HG02623 (cell line): ENCODE measurements around the gene TRIM62.

Experiments
- ATAC-seq: cut with Tn5 transposase; IDR thresholded peaks from one replicate; pipeline ENCODE4 v1.9.1; 2021; ENCODE audit warnings: moderate library complexity; ENCODE audit not compliant: unreplicated experiment

The TRIM62 gene

GRCh38 chr1:33181921-33182341 is at the start of gene TRIM62:
Gene TRIM62, minus strand, starts transcription at chr1:33182043. Its CDS starts 611 bp downstream, at chr1:33181432.
- peak; percentile 46 for ATAC-seq

DNA sequence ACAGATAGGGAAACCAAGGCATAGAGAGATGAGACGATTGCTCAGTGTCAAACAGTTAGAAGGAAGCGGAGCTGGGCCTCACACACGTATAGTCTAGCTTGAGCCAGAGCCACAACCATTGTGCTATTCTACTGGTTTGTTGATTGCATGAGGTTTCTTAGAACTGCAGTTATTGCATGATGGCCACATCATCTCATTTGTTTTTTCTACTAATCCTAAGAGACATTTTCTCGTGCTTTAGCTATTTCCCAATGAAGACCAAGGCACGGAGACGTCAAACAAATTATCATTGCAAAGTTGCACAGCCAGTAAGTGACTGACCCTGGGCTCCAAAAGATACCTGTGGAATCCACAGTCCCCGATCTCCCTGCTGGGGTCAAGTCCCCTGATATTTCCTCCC is 49.3 kb upstream of the TRIM62 start:
- ATAC-seq, result no peak

GRCh38 chr1:33228935-33229487 is 47.2 kb upstream of the TRIM62 start:
- no peak for ATAC-seq

GRCh38 chr1:33225586-33225985 is 43.7 kb upstream of the TRIM62 start:
- ATAC-seq, result no peak

DNA sequence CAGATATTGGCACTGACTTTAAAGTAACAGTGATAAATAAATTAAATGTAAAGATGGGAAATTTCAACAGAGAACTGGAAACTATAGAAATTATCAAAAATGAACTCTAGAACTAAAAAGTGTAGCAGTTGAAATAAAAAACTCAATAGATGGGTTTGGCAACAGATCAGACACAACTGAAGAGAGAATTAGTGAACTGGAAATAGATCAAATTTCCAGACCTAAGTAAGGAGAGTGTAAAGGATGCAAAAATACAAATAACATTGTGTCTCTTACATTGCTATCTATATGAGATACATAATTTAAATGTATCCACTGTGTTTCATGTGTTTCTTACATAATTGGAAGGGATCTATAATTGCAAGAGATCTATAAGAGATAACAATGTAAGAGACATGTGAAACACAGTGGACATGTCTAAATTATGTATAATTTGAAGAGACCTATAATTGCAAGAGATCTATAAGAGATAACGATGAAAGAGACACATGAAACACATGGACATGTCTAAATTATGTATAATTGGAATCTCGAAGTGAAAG is 42.4 kb upstream of the TRIM62 start:
- no peak for ATAC-seq

GRCh38 chr1:33222381-33222780 is 40.5 kb upstream of the TRIM62 start:
- ATAC-seq, result no peak

- no peak for ATAC-seq
These were observed 39.5 kb upstream of the TRIM62 start for GRCh38 chr1:33221385-33221758.

DNA sequence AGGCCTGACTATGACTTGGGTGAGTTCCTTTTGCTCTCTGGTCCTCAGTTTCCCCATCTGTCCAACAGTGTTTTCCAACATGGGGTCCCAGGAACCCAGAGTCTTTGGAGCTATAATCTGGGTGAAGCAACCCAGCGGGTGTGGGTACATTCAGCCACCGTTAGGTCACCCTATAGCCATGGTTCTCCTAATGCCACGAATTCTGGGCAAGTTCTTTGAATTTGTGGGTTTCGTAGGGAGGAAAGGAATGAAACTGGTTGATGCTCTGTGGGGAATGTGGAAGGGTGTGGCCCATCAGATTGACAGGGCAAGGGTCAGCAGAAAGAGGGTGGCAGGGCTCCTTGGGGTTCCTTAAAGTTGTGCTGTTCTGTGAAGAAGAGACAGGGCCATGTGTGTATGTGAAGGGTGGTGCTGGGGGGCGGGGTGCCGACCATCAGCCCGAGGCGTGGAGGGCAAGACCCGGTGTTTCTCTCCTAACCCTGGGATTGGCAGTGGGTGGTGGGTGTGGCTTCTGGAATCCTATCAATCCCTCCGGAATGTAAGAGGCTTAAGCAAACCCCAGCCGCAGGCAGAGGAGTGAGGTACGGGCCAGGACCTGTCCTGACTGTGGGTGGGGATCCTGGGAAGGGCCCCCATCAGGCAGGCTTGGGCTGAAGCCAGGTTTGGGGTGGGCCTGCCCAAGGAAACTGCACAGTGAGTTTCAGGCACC is 39.0 kb upstream of the TRIM62 start:
- ATAC-seq, result no peak

- ATAC-seq, result no peak
These were observed 38.2 kb upstream of the TRIM62 start for GRCh38 chr1:33219886-33220661.

DNA sequence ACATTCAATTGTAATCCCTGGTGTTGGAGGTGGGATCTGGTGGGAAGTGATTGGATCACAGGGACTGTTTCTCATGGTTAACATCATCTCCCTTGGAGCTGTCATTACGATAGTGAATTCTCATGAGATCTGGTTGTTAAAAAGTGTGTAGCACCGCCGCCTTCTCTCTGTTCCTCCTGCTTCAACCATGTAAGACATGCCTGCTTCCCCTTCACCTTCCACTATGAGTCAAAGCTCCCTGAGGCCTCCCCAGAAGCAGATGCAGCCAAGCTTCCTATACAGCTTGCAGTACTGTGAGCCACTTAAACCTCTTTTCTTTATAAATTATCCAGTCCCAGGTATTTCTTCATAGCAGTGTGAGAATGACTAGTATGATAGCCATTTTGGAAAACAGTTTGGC is 30.1 kb upstream of the TRIM62 start:
- ATAC-seq, result no peak

GRCh38 chr1:33206340-33206739 is 24.5 kb upstream of the TRIM62 start:
- ATAC-seq, result no peak

DNA sequence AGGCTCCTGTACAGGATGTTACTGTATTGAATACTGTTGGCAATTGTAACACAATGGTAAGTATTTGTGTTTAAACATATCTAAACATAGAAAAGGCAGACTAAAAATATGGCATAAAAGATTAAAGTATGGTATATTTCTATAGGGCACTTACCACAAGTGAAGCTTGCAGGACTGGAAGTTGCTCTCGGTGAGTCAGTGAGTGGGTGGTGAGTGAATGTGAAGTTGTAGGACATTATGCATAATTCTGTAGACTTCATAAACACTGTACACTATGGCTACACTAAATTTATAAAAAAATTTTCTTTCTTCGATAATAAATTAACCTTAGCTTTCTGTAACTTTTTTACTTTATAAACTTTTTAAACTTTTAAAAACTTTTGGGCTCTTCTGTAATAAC is 13.7 kb upstream of the TRIM62 start:
- no peak for ATAC-seq

DNA sequence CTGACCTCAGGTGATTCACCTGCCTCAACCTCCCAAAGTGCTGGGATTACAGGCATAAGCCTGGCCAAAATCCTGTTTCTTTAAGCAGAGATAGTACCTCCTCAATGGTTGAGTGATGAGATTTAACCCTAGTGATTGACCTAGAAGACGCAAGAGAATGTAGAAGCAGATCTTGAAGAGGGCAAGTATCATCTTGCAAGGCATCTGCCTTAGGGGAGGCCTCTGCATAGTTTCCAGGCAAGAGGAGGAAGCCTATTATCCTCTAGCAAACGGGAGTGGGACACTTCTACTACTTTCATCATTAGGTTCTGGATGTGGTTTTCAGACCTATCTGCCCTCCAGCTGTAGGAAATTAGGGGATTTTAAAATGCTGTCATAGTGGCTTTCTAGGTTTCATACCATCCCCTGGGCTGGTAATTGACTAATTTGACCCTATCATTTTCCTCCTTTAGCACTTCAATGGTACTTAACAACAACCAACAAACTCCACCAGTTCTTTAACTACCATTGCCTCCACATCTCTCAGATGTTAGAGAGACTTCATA is 10.0 kb upstream of the TRIM62 start:
- no peak for ATAC-seq

DNA sequence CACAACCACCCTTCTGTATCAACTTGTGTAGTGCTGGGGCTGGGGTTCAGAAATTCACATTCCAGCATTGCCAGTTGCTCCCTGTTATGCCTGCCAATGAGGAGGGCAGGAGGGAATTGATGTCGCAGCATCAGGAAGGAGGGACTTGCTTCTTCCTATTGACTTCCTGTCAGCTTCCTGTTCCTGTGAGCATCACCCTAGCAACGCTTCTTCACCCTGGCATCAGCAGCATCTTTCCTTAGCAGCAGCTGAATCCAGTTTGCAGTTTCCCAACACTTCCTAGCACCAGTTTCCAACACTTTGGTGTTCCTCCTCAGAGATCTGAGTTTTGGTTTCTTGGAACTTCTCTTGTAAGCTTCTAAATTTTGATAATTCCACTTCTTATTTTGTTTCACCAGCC is 8.9 kb upstream of the TRIM62 start:
- ATAC-seq, result no peak

GRCh38 chr1:33188572-33189275 is 6.9 kb upstream of the TRIM62 start:
- no peak for ATAC-seq

DNA sequence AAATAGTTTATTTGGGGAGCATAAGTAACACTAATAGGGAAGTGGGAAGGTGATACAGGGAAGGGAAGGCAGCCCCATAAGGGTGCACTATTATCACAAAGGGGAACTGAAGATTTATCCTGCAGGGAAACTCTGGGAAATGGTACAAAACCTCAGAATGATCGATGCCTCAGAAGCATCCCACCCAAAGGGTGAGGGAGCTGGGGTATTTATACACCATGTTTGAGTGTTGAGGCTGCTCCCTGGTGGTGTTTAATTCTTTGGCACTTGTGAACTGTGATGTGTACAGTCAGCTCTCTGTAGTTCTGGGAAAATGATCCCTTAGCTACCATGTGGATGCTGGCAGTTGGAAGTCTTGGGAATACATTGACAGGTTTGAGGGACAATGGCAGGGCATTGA is 5.1 kb upstream of the TRIM62 start:
- ATAC-seq, result no peak

GRCh38 chr1:33185541-33185940 is 3.7 kb upstream of the TRIM62 start:
- ATAC-seq, result no peak

GRCh38 chr1:33183306-33183705 is 1.5 kb upstream of the TRIM62 start:
- ATAC-seq, result no peak

GRCh38 chr1:33182896-33183295 is 1.1 kb upstream of the TRIM62 start:
- no peak for ATAC-seq

DNA sequence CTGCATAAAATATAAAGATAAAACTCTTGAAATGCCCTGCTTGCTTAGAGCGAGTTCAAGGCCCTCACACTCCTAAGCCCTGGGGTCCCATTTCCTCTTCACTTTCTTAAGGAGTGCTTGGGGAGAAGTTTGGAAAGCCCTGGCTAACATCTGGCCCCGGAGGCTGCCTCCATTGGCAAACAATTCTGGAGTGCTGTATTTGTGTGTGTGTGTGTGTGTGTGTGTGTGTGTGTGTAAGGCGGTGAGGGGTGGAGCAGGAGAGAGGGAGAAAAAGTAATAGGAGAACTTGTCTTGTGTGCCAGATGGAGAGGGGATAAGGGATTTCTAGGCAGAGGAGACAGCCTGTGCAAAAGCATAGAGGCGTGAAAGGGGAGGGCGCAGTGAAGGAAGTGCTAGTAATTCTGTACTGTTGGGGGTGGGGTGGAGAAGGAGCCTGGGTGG is 578 bp upstream of the TRIM62 start:
- no peak for ATAC-seq
